Measurements from ENCODE around the gene CDK5RAP2.

GRCh38 chr9:120388003-120388855, 191.7 kb downstream of the CDK5RAP2 start:
- TF ChIP-seq CTCF (IDR thresholded peaks at IDR 0.05) (no peak), POLR2A (IDR thresholded peaks at IDR 0.05) (no peak)

All from Peyer's patch (tissue), 4 donors.